ENCODE data around the gene IGF2. TPM values are rescaled to one million over a fixed set of nuclear protein-coding genes. Genes with fewer than 3 reads are reported as not detected.
A peak's percentile ranks its signal among the peaks of the same experiment; 100 is the strongest.

The IGF2 gene
- total and polyA plus RNA-seq, 12 donors, result 36.0 to 195 (median 81.6) TPM

DNA sequence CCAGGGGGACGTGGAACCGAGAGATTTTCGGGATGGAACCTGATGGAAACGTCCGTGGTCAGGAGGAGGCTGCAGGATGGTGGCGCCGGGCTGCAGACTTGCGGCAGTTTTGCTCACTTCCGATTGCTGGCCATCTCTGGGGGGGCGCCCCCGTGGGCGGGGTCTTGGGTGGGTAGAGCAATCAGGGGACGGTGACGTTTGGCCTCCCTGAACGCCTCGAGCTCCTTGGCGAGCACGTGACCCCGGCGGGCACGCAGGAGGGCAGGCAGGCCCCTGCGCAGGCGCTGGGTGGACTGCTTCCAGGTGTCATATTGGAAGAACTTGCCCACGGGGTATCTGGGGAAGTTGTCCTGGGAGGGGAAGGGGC, 6.3 kb downstream of the IGF2 start:
- TF ChIP-seq, protein P1, sequence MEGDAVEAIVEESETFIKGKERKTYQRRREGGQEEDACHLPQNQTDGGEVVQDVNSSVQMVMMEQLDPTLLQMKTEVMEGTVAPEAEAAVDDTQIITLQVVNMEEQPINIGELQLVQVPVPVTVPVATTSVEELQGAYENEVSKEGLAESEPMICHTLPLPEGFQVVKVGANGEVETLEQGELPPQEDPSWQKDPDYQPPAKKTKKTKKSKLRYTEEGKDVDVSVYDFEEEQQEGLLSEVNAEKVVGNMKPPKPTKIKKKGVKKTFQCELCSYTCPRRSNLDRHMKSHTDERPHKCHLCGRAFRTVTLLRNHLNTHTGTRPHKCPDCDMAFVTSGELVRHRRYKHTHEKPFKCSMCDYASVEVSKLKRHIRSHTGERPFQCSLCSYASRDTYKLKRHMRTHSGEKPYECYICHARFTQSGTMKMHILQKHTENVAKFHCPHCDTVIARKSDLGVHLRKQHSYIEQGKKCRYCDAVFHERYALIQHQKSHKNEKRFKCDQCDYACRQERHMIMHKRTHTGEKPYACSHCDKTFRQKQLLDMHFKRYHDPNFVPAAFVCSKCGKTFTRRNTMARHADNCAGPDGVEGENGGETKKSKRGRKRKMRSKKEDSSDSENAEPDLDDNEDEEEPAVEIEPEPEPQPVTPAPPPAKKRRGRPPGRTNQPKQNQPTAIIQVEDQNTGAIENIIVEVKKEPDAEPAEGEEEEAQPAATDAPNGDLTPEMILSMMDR (IDR thresholded peaks at IDR 0.05), result no peak
- DNase-seq, result peak in 1 of 2 donors; percentile 9
- peaks cover 0 to 29% (median 5%) of the 10 kb centered on the region in 9 donors for H3K4me1 ChIP-seq
- ATAC-seq, result no peak
- intact Hi-C loops (cut with DNase I), result loop anchor here in 1 of 10 donors (5.0 kb wide), 1 partner anchor 36 kb away; no protein-coding TSS in a partner anchor
- WGBS, 2 donors, result 50 to 61% methylated on average over 24 of the region's 24 CpGs
- H3K27me3 ChIP-seq, result peaks cover 4 to 67% (median 33%) of the 10 kb centered on the region in 7 donors
- peaks cover 0 to 26% (median 0%) of the 10 kb centered on the region in 9 donors for H3K36me3 ChIP-seq
- H3K9me3 ChIP-seq, result no peaks in the 10 kb centered on the region
- no peak overlapping the region for H3K4me3 ChIP-seq
- no peak overlapping the region for H3K27ac ChIP-seq

DNA sequence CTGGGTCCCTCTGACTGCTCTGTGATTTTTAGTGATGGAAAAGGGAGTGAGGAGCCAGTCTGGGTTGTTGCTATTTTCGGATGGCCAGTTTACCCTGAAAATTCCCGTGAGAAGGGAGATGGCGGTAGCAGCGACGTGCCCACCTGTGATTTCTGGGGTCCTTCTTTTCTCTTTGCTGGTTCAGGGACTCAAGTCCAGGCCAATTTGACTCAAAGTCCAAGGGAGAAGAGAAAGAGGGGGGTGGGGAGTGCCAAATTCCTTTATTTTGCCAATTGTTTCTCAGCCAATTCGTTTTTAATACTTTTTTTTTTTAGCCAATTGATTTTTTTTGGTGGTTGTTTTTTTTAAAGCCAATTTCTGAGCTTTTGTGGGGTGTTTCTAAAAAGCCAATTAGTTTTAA, 6.9 kb downstream of the IGF2 start:
- no peaks in the 10 kb centered on the region for H3K9me3 ChIP-seq
- peaks cover 0 to 61% (median 27%) of the 10 kb centered on the region in 7 donors for H3K27me3 ChIP-seq
- TF ChIP-seq, protein P1 (IDR thresholded peaks at IDR 0.05), result no peak
- ATAC-seq, result no peak
- intact Hi-C loops (cut with DNase I), result loop anchor here in 1 of 10 donors (5.0 kb wide), 1 partner anchor 35 kb away; no protein-coding TSS in a partner anchor
- 66 to 67% methylated on average over 6 of the region's 6 CpGs for WGBS, 2 donors
- H3K27ac ChIP-seq, result no peak overlapping the region
- peaks cover 0 to 26% (median 0%) of the 10 kb centered on the region in 9 donors for H3K36me3 ChIP-seq
- no peak overlapping the region for H3K4me3 ChIP-seq
- DNase-seq, result no peak
- H3K4me1 ChIP-seq, result peaks cover 0 to 23% (median 0%) of the 10 kb centered on the region in 9 donors

DNA sequence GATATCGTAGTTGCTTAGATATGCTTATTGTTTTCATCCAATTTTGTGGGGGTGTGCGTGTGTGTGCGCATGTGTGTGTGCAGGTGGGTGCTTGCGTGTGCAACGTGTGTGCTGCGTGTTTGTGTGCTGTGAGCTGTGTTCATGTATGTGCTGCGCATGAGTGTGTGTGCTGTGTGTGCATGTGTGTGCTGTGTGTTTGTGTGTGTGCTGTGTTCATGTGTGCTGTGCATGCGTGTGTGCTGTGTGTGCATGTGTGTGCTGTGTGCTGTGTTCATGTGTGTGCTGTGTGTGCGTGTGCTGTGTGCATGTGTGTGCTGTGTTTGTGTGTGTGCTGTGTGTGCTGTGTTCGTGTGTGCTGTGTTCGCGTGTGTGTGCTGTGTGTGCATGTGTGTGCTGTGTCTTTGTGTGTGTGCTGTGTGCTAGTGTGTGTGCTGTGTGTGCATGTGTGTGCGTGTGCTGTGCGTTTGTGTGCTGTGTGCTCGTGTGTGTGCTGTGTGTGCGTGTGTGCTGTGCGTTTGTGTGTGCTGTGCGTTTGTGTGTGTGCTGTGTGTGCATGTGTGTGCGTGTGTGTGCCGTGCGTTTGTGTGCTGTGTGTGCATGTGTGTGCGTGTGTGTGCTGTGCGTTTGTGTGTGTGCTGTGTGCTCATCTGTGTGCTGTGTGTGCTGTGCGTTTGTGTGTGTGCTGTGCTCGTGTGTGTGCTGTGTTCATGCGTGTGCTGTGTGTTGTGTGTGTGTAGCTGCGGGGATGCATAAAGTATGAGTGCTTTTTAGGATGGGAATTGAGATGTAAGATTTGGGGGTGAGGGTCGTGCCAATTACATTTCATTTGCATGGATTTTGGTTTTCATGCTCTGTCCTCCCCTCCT, 7.6 kb downstream of the IGF2 start:
- H3K4me3 ChIP-seq, result no peak overlapping the region
- ATAC-seq, result no peak
- TF ChIP-seq, protein P1 (IDR thresholded peaks at IDR 0.05), result no peak
- H3K4me1 ChIP-seq, result peaks cover 0 to 19% (median 0%) of the 10 kb centered on the region in 9 donors
- DNase-seq, result no peak
- no peaks in the 10 kb centered on the region for H3K9me3 ChIP-seq
- H3K27ac ChIP-seq, result no peak overlapping the region
- peaks cover 0 to 55% (median 23%) of the 10 kb centered on the region in 7 donors for H3K27me3 ChIP-seq
- WGBS, 2 donors, result 87 to 92% methylated on average over 28 of the region's 28 CpGs
- intact Hi-C loops (cut with DNase I), result loop anchor here in 1 of 10 donors (5.0 kb wide), 1 partner anchor 34 kb away; no protein-coding TSS in a partner anchor
- peaks cover 0 to 26% (median 0%) of the 10 kb centered on the region in 9 donors for H3K36me3 ChIP-seq

DNA sequence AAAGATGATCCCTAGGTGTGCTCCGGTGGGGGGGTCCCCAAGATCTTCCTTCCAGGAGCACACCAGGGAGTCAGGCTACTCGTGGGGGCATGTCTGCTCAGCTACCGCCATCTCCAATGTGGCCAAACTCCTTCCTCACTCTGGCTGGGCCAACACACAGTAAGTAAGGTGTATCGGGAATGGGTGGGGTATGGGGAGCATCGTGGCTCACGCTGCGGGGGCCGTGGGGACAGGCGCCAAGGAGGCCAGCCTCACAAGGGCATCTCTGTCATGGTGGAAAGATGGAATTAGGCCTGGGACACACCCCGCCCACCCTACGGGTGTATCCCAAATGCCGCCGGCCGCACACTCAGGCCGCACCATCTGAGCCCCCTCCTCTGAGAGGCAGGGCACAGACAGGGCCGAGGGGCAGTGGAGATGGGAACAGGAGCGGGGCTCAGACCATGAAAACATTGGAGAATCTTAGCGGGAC, 8.3 kb downstream of the IGF2 start:
- intact Hi-C loops (cut with DNase I), result loop anchor here in 1 of 10 donors (5.0 kb wide), 1 partner anchor 34 kb away; no protein-coding TSS in a partner anchor
- TF ChIP-seq, protein P1 (IDR thresholded peaks at IDR 0.05), result no peak
- no peak overlapping the region for H3K27ac ChIP-seq
- H3K27me3 ChIP-seq, result peaks cover 0 to 48% (median 22%) of the 10 kb centered on the region in 7 donors
- no peaks in the 10 kb centered on the region for H3K9me3 ChIP-seq
- peaks cover 0 to 12% (median 0%) of the 10 kb centered on the region in 9 donors for H3K4me1 ChIP-seq
- peaks cover 0 to 26% (median 0%) of the 10 kb centered on the region in 9 donors for H3K36me3 ChIP-seq
- ATAC-seq (no peak), DNase-seq (no peak)
- WGBS, 2 donors, result 84 to 85% methylated on average over 18 of the region's 18 CpGs
- H3K4me3 ChIP-seq, result no peak overlapping the region
